Sigmoid colon (tissue), 4 donors: Measurements from ENCODE around the gene HPCAL1.

Source experiments
- CTCF ChIP-seq, 4 experiments: fragments of 450-650 bp in 3 of 4; fragments of 200-600 bp in 1 of 4; IDR thresholded peaks; one replicate each; pipeline ENCODE4 v1.5.1; 2016 to 2019; ENCODE audit warnings: antibody characterized with exemption in 4 of 4, mild to moderate bottlenecking in 3 of 4, moderate library complexity in 2 of 4
- EP300 ChIP-seq, 4 donors: sonication (generic); formaldehyde crosslinking; IDR thresholded peaks; one replicate each; pipeline ENCODE4 v1.6.1; 2017; ENCODE audit warnings: antibody characterized with exemption in 4 of 4
- POLR2A ChIP-seq, 2 donors: fragments of 450-650 bp; IDR thresholded peaks; one replicate each; pipeline ENCODE4 v1.6.1; 2016; ENCODE audit warnings: antibody characterized with exemption in 2 of 2, mild to moderate bottlenecking in 2 of 2, moderate library complexity in 2 of 2

GRCh38 chr2:10321622-10322021 lies 18.9 kb downstream of the HPCAL1 start:
- TF ChIP-seq POLR2A (IDR thresholded peaks at IDR 0.05), result no peak
- TF ChIP-seq CTCF (IDR thresholded peaks at IDR 0.05), result no peak
- TF ChIP-seq EP300 (IDR thresholded peaks at IDR 0.05), result no peak
